GM23338 (cell line): ENCODE results near the gene CNNM3. TPM values are rescaled to one million over a fixed set of nuclear protein-coding genes. Genes with fewer than 3 reads are reported as not detected.

Experiments
- ATAC-seq: fragments of 200-7000 bp; cut with Tn5 transposase; 3 replicates; pipeline ENCODE4 v1.9.1; 2020
- DNase-seq: peaks from one replicate; pipeline ENCODE4 v3.0.0-alpha.2; 2015; ENCODE audit warnings: low spot score
- H2AFZ ChIP-seq: fragments of 200-600 bp; sonication (generic); 2 replicates; pipeline ENCODE4 v1.8.0; 2016; ENCODE audit warnings: antibody characterized with exemption, mild to moderate bottlenecking, moderate library complexity
- H3F3A ChIP-seq: fragments of 200-600 bp; sonication (generic); replicated peaks from 2 replicates; pipeline ENCODE4 v1.8.0; 2017; ENCODE audit warnings: antibody characterized with exemption, mixed run types, low read depth
- H3K27ac ChIP-seq: fragments of 200-600 bp; sonication (generic); 2 replicates; pipeline ENCODE4 v1.6.1; 2016; ENCODE audit warnings: low read depth
- H3K27me3 ChIP-seq: fragments of 200-600 bp; sonication (generic); 2 replicates; pipeline ENCODE4 v1.8.0; 2016; ENCODE audit warnings: mild to moderate bottlenecking, mixed run types, moderate library complexity; ENCODE audit not compliant: insufficient read depth
- H3K36me3 ChIP-seq: fragments of 200-600 bp; sonication (generic); 2 replicates; pipeline ENCODE4 v1.8.0; 2016; ENCODE audit warnings: mild to moderate bottlenecking; ENCODE audit not compliant: insufficient read depth
- H3K4me1 ChIP-seq: fragments of 200-600 bp; sonication (generic); 2 replicates; pipeline ENCODE4 v1.8.0; 2016; ENCODE audit warnings: mild to moderate bottlenecking, moderate library complexity; ENCODE audit not compliant: insufficient read depth
- H3K4me2 ChIP-seq: fragments of 200-600 bp; sonication (generic); 2 replicates; pipeline ENCODE4 v1.7.1; 2017; ENCODE audit warnings: mixed run types
- H3K4me3 ChIP-seq: fragments of 200-600 bp; sonication (generic); 2 replicates; pipeline ENCODE4 v1.6.1; 2016; ENCODE audit warnings: mixed run types
- H3K79me2 ChIP-seq: fragments of 200-600 bp; sonication (generic); replicated peaks from 2 replicates; pipeline ENCODE4 v1.8.0; 2017; ENCODE audit warnings: mild to moderate bottlenecking; ENCODE audit not compliant: insufficient read depth
- H3K9me2 ChIP-seq: fragments of 200-600 bp; sonication (generic); 2 replicates; pipeline ENCODE4 v1.8.0; 2017; ENCODE audit not compliant: insufficient read depth
- H4K20me1 ChIP-seq: fragments of 200-600 bp; sonication (generic); replicated peaks from 2 replicates; pipeline ENCODE4 v1.8.0; 2017; ENCODE audit warnings: mild to moderate bottlenecking; ENCODE audit not compliant: insufficient read depth
- H3K27ac Mint-ChIP-seq: 2 replicates; pipeline ENCODE4 v1.8.0; 2020; ENCODE audit warnings: inconsistent platforms, mild to moderate bottlenecking, moderate library complexity, mixed read lengths
- H3K27me3 Mint-ChIP-seq: 3 replicates; pipeline ENCODE4 v1.8.0; 2022; ENCODE audit warnings: low read depth, mild to moderate bottlenecking, moderate library complexity, mixed read lengths, inconsistent platforms; ENCODE audit not compliant: insufficient read depth, poor library complexity
- H3K36me3 Mint-ChIP-seq: 3 replicates; pipeline ENCODE4 v1.8.0; 2021; ENCODE audit warnings: low read depth, mild to moderate bottlenecking, inconsistent platforms, moderate library complexity, mixed read lengths
- H3K4me1 Mint-ChIP-seq: 3 replicates; pipeline ENCODE4 v1.8.0; 2020; ENCODE audit warnings: mild to moderate bottlenecking, inconsistent platforms, mixed read lengths
- H3K4me3 Mint-ChIP-seq: 3 replicates; pipeline ENCODE4 v1.8.0; 2021; ENCODE audit warnings: moderate library complexity, mild to moderate bottlenecking, inconsistent platforms, mixed read lengths
- H3K9me3 Mint-ChIP-seq: 3 replicates; pipeline ENCODE4 v1.8.0; 2020; ENCODE audit warnings: moderate library complexity, mild to moderate bottlenecking, inconsistent platforms, mixed read lengths
- CREB1 ChIP-seq: fragments of 250-450 bp; sonication (Bioruptor Pico); IDR thresholded peaks from 2 replicates; pipeline ENCODE4 v1.5.0; 2020; ENCODE audit warnings: low read depth, mild to moderate bottlenecking, moderate library complexity
- EZH2phosphoT487 ChIP-seq: fragments of 200-600 bp; sonication (generic); IDR thresholded peaks from one replicate; pipeline ENCODE4 v1.8.1; 2018; ENCODE audit warnings: antibody characterized with exemption; ENCODE audit not compliant: unreplicated experiment
- NANOG ChIP-seq: IDR thresholded peaks from 2 replicates; pipeline ENCODE4 v1.6.1; 2016; ENCODE audit warnings: antibody characterized with exemption, borderline replicate concordance
- ZNF114 ChIP-seq: fragments of 250-450 bp; sonication (Bioruptor Pico); IDR thresholded peaks from 2 replicates; pipeline ENCODE4 v1.5.0; 2020; ENCODE audit warnings: mild to moderate bottlenecking, moderate library complexity
- ZNF331 ChIP-seq: fragments of 250-450 bp; sonication (Bioruptor Pico); IDR thresholded peaks from 2 replicates; pipeline ENCODE4 v1.5.0; 2020; ENCODE audit warnings: low read depth, mild to moderate bottlenecking, moderate library complexity
- polyA plus RNA-seq: library from polyadenylated mRNA; unstranded; fragments of >200 nt; fragmentation: Nextera tagmentation; extraction: Ambion mirVana; gene quantifications from 2 replicates; pipeline ENCODE4 v1.2.1, GENCODE V29; 2016
- total RNA-seq: library from RNA; depleted of rRNA; stranded (reverse); fragments of >200 nt; shearing (Covaris generic); gene quantifications from 2 replicates; pipeline ENCODE4 v1.2.3, GENCODE V29; 2014
- TF ChIP-seq, protein P1 (sequence below): IDR thresholded peaks from one replicate; pipeline ENCODE4 v1.6.1; 2018; ENCODE audit warnings: antibody characterized with exemption; ENCODE audit not compliant: unreplicated experiment
- TF ChIP-seq, protein P2 (sequence below), 2 experiments: fragments of 200-600 bp in 1 of 2; sonication (generic) in 1 of 2; conservative IDR thresholded peaks; 2 replicates each; pipeline versions ENCODE4 v1.5.1 to v1.6.1; 2016 to 2017; ENCODE audit warnings: antibody characterized with exemption in 2 of 2, low read depth in 2 of 2, mild to moderate bottlenecking in 2 of 2, moderate library complexity in 1 of 2

Gene CNNM3
- total and polyA plus RNA-seq, 2 experiments from 2014 or later, result 5.3 to 25.7 TPM

DNA sequence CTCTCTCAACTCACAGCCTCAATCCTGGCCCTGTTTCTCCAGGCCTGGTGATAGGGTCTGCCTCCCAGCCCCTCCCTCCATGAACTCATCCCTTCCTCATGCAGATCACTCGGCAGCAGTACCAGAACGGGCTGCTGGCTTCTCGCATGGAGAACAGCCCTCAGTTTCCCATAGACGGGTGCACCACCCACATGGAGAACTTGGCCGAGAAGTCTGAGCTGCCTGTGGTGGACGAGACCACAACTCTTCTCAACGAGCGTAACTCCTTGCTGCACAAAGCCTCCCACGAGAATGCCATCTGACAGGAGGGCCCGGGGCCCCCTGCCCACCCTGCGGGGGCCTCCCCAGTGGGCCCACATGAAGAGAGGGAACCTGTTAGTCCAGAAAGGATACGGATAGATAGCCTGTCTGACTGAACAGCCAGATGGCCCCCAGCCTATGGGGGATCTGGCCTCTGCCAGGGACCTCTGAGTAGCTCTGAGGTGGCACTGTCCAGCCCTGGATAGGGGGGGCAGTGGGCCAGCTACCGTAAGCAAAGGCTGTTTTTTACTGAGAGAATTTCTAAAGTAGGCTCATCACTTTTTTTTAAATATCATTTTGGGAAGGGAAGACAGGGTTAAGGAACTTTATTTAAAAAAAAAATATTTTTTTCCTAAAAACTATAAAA lies 6.7 kb upstream of the CNNM3 start (continued):
- TF ChIP-seq, protein P1, sequence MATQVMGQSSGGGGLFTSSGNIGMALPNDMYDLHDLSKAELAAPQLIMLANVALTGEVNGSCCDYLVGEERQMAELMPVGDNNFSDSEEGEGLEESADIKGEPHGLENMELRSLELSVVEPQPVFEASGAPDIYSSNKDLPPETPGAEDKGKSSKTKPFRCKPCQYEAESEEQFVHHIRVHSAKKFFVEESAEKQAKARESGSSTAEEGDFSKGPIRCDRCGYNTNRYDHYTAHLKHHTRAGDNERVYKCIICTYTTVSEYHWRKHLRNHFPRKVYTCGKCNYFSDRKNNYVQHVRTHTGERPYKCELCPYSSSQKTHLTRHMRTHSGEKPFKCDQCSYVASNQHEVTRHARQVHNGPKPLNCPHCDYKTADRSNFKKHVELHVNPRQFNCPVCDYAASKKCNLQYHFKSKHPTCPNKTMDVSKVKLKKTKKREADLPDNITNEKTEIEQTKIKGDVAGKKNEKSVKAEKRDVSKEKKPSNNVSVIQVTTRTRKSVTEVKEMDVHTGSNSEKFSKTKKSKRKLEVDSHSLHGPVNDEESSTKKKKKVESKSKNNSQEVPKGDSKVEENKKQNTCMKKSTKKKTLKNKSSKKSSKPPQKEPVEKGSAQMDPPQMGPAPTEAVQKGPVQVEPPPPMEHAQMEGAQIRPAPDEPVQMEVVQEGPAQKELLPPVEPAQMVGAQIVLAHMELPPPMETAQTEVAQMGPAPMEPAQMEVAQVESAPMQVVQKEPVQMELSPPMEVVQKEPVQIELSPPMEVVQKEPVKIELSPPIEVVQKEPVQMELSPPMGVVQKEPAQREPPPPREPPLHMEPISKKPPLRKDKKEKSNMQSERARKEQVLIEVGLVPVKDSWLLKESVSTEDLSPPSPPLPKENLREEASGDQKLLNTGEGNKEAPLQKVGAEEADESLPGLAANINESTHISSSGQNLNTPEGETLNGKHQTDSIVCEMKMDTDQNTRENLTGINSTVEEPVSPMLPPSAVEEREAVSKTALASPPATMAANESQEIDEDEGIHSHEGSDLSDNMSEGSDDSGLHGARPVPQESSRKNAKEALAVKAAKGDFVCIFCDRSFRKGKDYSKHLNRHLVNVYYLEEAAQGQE, result no peak
- TF ChIP-seq ZNF114 (CRISPR knock-in tag) (no peak), ZNF331 (CRISPR knock-in tag) (no peak), NANOG (no peak), CREB1 (CRISPR knock-in tag) (no peak), EZH2phosphoT487 (no peak)
- TF ChIP-seq, protein P2, sequence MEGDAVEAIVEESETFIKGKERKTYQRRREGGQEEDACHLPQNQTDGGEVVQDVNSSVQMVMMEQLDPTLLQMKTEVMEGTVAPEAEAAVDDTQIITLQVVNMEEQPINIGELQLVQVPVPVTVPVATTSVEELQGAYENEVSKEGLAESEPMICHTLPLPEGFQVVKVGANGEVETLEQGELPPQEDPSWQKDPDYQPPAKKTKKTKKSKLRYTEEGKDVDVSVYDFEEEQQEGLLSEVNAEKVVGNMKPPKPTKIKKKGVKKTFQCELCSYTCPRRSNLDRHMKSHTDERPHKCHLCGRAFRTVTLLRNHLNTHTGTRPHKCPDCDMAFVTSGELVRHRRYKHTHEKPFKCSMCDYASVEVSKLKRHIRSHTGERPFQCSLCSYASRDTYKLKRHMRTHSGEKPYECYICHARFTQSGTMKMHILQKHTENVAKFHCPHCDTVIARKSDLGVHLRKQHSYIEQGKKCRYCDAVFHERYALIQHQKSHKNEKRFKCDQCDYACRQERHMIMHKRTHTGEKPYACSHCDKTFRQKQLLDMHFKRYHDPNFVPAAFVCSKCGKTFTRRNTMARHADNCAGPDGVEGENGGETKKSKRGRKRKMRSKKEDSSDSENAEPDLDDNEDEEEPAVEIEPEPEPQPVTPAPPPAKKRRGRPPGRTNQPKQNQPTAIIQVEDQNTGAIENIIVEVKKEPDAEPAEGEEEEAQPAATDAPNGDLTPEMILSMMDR (conservative IDR thresholded peaks at IDR 0.05; ENCODE audit: low read depth in 2 of 2), result no peak

DNA sequence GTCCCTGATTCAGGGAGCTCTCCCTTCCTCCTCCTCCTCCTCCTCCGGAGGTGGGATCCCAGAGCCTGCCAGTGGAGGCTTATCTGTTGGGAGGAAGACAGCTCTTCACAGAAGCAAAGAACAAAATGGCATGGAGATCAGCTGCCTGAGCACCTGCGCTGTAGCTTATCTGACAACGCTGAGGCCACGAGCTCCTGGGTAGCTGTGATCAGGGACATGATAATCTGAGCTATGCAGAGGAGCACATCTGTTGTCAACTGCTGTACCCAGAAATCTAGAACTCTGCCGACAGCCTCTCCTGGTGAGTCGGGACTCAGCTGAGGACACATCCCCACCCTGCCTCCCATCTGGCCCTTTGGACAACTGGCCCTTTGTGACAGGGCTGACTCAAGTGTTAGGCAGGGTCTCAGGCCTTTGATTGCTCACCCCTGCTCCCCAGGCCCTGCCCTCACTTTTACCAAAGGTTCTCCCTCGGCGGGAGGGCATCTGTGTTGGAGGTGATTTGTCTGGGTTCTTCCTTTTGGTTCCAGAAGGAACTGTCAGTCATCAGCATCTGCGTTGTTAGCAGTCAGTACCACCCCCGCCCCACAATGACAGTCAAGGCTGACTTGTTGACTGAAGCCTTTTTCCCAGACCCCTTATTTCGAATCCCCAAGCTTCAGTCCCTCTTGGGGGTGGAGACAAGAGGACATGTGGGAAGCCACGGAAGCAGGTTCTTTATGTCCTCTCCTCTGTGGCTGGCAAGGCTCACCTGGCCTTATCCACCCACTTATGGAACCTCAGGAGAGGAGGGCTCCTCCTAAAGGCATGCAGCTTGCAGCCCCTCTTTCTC lies 5.9 kb upstream of the CNNM3 start:
- no peak for DNase-seq
- no peaks in the 10 kb centered on the region for H3K4me1 Mint-ChIP-seq

More for the DNA sequence above, 5.9 kb upstream of the CNNM3 start:
- Histone ChIP-seq H3K4me1 (peaks cover 4% of the 10 kb centered on the region), H3K79me2 (no peaks in the 10 kb centered on the region), H3K36me3 (no peaks in the 10 kb centered on the region), H3K27ac (no peak overlapping the region), H3K27me3 (no peaks in the 10 kb centered on the region), H3F3A (peaks cover under 1% of the 10 kb centered on the region; the same call in 1 of the 2 replicates), H2AFZ (no peak overlapping the region), H3K4me2 (no peak overlapping the region), H3K4me3 (no peak overlapping the region), H4K20me1 (no peaks in the 10 kb centered on the region), H3K9me2 (no peaks in the 10 kb centered on the region)
- TF ChIP-seq CREB1 (CRISPR knock-in tag), result no peak
- Mint-ChIP-seq H3K9me3 (peaks cover 6% of the 10 kb centered on the region; the same call in 1 of the 3 replicates), H3K27ac (no peak overlapping the region), H3K27me3 (no peaks in the 10 kb centered on the region), H3K4me3 (no peak overlapping the region), H3K36me3 (peaks cover 11% of the 10 kb centered on the region; the same call in 2 of the 3 replicates)
- no peak for ATAC-seq
